ENCODE measurements around the gene SEPTIN10. TPM values are rescaled to one million over a fixed set of nuclear protein-coding genes. Genes with fewer than 3 reads are reported as not detected.
"Not testable (repeated sequence)": the region's sequence is repeated elsewhere in the genome, so short reads cannot be mapped to it uniquely, and the experiment has no call there.

Gene SEPTIN10
- total and polyA plus RNA-seq, 7 donors: 36.1 to 178 (median 122) TPM

GRCh38 chr2:109542384-109542783, 71.4 kb downstream of the SEPTIN10 start:
- intact Hi-C loops (cut with DNase I): loop anchor here (1.0 kb wide), 1 partner anchor 194 kb away; no protein-coding TSS in a partner anchor
- WGBS, 2 donors: 83 to 90% methylated on average over 6 of the region's 6 CpGs
- H3K27ac ChIP-seq: peak overlapping the region in 2 of 4 donors; percentile 34

GRCh38 chr2:109538546-109538945, 75.2 kb downstream of the SEPTIN10 start:
- Histone ChIP-seq H3K4me3 (no peak overlapping the region), H3K27me3 (no peaks in the 10 kb centered on the region), H3K4me1 (peaks cover 0 to 12% (median 5%) of the 10 kb centered on the region in 4 donors), H3K27ac (no peak overlapping the region), H3K36me3 (no peaks in the 10 kb centered on the region), H3K9me3 (no peaks in the 10 kb centered on the region)
- 83 to 84% methylated on average over 8 of the region's 8 CpGs for WGBS, 2 donors
- intact Hi-C loops (cut with DNase I): no loop called here
- no peak for DNase-seq
- TF ChIP-seq POLR2AphosphoS5 (IDR thresholded peaks at IDR 0.05) (no peak), POLR2A (IDR thresholded peaks at IDR 0.05) (no peak), EP300 (IDR thresholded peaks at IDR 0.05) (no peak), CTCF (IDR thresholded peaks at IDR 0.05) (no peak)

More at GRCh38 chr2:109542384-109542783, 71.4 kb downstream of the SEPTIN10 start:
- no peak for TF ChIP-seq POLR2AphosphoS5 (IDR thresholded peaks at IDR 0.05)
- no peak for TF ChIP-seq EP300 (IDR thresholded peaks at IDR 0.05)
- TF ChIP-seq POLR2A (IDR thresholded peaks at IDR 0.05): no peak
- TF ChIP-seq CTCF (IDR thresholded peaks at IDR 0.05): no peak
- no peak for DNase-seq
- Histone ChIP-seq H3K27me3 (no peaks in the 10 kb centered on the region), H3K4me1 (peaks cover 0 to 27% (median 5%) of the 10 kb centered on the region in 4 donors), H3K9me3 (no peaks in the 10 kb centered on the region), H3K4me3 (no peak overlapping the region), H3K36me3 (peaks cover 0 to 12% (median 0%) of the 10 kb centered on the region in 4 donors)

GRCh38 chr2:109537565-109538222, 76.1 kb downstream of the SEPTIN10 start:
- intact Hi-C loops (cut with DNase I): no loop called here
- Histone ChIP-seq H3K4me1 (peaks cover 0 to 12% (median 5%) of the 10 kb centered on the region in 4 donors), H3K9me3 (no peaks in the 10 kb centered on the region), H3K4me3 (no peak overlapping the region), H3K27me3 (no peaks in the 10 kb centered on the region), H3K27ac (no peak overlapping the region), H3K36me3 (no peaks in the 10 kb centered on the region)
- TF ChIP-seq POLR2A (IDR thresholded peaks at IDR 0.05) (no peak), EP300 (IDR thresholded peaks at IDR 0.05) (no peak), CTCF (IDR thresholded peaks at IDR 0.05) (no peak), POLR2AphosphoS5 (IDR thresholded peaks at IDR 0.05) (no peak)
- WGBS, 2 donors: 68 to 87% methylated on average over 10 of the region's 10 CpGs
- DNase-seq: no peak

- WGBS, 2 donors: 72 to 82% methylated on average over 3 of the region's 3 CpGs
- DNase-seq; H3K36me3 ChIP-seq; H3K4me1 ChIP-seq; H3K27ac ChIP-seq; H3K27me3 ChIP-seq; H3K9me3 ChIP-seq; H3K4me3 ChIP-seq; intact Hi-C loops (cut with DNase I): not testable (repeated sequence)
These were observed 77.2 kb downstream of the SEPTIN10 start for GRCh38 chr2:109536556-109536955.

GRCh38 chr2:109535217-109535946, 78.4 kb downstream of the SEPTIN10 start:
- Histone ChIP-seq H3K4me3 (no peak overlapping the region), H3K36me3 (no peaks in the 10 kb centered on the region), H3K9me3 (no peaks in the 10 kb centered on the region), H3K27ac (no peak overlapping the region), H3K27me3 (no peaks in the 10 kb centered on the region), H3K4me1 (no peaks in the 10 kb centered on the region)
- 65 to 75% methylated on average over 6 of the region's 6 CpGs for WGBS, 2 donors
- intact Hi-C loops (cut with DNase I): no loop called here
- DNase-seq: no peak
- TF ChIP-seq CTCF (IDR thresholded peaks at IDR 0.05) (no peak), EP300 (IDR thresholded peaks at IDR 0.05) (no peak), POLR2AphosphoS5 (IDR thresholded peaks at IDR 0.05) (no peak), POLR2A (IDR thresholded peaks at IDR 0.05) (no peak)

Data from sigmoid colon (tissue), 7 donors.